ENCODE measurements around the gene SSR2.

DNA sequence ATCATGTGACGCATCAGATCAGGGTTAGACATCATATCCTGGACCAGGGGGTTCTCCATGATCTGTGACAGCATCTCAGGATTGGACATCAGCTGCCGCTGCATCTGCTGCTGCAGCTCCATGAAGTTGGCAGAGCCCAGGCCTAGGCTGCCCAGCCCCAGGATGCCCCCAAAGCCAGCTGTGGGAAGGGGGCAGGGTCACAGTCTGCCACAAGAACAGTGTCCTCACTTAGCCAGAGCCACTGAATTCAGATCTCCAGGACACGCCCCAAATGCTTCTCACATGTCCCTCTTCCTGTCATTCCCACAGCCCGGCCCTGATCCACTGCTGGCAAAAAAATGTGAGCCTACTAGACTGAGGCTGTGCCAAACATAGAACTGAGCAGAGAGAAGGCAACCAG is 29.6 kb upstream of the SSR2 start:
- TF ChIP-seq, protein P1, sequence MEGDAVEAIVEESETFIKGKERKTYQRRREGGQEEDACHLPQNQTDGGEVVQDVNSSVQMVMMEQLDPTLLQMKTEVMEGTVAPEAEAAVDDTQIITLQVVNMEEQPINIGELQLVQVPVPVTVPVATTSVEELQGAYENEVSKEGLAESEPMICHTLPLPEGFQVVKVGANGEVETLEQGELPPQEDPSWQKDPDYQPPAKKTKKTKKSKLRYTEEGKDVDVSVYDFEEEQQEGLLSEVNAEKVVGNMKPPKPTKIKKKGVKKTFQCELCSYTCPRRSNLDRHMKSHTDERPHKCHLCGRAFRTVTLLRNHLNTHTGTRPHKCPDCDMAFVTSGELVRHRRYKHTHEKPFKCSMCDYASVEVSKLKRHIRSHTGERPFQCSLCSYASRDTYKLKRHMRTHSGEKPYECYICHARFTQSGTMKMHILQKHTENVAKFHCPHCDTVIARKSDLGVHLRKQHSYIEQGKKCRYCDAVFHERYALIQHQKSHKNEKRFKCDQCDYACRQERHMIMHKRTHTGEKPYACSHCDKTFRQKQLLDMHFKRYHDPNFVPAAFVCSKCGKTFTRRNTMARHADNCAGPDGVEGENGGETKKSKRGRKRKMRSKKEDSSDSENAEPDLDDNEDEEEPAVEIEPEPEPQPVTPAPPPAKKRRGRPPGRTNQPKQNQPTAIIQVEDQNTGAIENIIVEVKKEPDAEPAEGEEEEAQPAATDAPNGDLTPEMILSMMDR (conservative IDR thresholded peaks at IDR 0.05; ENCODE audit: low read length) = no peak
- TF ChIP-seq EZH2phosphoT487 (IDR thresholded peaks at IDR 0.05; ENCODE audit: borderline replicate concordance) = no peak
